Putamen (tissue), 1 donor: ENCODE results near the gene FAM13C.
"Not testable (repeated sequence)": the region's sequence is repeated elsewhere in the genome, so short reads cannot be mapped to it uniquely, and the experiment has no call there.

Experiments used
- DNase-seq: peaks from one replicate; pipeline ENCODE4 v3.0.0-alpha.2; 2016; ENCODE audit warnings: low spot score

The FAM13C gene

DNA sequence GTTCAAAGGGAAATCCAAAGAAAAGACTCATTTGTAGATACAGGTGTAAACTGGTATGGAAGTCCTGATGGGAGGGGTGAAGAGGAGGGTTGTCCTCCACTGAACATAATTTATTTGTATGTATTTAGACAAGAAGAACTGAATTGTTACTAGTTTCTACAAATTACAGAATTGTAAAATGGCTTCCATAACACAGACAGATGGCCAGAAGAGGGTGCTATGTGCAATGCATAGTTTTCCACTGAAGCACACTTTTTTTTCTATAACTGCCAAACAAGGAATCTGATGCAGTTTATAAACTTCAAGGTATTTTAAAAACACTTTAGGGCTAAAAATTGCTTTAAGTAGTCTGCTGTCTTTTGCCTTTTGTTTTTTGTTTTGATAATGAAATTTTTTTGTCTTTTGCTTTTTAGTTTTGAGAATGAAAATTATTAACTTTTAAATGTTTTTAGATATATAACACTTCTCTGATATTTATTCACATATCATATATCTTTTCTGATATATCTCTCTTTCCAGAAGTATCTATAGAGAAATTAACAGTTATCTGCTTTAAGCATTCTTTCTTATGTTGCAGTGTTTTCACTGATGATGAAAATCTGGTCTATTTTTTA is 127.4 kb downstream of the FAM13C start:
- DNase-seq = peak; percentile 45

DNA sequence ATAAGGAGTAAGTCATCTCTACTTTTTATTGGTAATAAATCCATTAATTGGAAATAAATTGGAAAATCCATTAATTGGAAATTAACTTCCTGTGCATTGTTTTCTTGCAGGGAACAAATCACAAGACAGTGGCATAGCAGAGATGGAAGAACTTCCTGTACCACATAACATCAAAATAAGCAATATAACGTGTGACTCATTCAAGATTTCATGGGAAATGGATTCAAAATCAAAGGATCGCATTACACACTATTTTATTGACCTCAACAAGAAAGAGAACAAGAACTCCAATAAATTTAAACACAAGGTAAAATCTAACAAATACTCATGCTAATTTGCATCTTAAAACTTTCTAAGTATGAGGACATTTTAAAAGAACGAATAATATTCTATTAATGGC is 128.2 kb downstream of the FAM13C start:
- DNase-seq = no peak

DNA sequence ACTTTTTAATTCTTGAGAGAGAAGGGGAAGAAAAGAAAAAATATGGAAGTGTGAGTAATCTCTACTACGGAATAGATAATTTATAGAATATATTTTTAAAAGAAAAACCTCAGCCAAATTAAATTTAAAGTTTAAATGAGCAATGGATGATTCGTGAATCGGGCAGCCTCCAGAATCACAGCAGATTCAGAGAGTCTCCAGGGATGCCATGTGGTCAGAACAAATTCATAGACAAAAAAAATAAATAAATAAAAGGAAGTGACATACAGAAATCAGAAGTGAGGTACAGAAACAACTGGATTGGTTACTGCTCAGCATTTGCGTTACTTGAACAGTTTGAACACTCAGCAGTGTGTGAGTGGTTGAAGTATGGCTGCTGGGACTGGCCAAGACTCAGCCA is 132.9 kb downstream of the FAM13C start:
- DNase-seq = no peak

DNA sequence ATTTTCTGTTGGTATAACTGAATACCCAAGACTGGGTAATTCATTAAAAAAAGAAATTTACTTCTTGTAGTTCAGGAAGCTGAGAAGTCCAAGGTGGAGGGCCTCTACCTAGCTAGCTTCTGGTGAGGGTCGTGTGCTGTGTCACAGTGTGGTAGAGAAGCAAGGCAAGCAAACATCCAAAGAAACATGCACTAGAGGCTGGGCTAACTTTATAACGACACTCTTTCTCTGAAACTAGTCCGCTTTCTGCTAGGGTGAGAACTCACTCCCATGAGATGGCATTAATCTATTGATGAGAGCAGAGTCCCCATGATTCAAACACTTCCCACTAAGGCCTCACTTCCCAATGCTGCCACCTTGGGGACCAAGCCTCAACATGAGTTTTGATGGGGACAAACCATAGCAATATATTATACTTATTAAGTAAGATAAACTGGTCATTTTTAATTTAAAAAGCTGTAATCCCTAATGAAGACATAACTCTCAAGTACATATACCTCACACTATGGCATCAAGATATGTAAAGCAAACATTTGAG is 135.1 kb downstream of the FAM13C start:
- DNase-seq = peak; percentile 16

DNA sequence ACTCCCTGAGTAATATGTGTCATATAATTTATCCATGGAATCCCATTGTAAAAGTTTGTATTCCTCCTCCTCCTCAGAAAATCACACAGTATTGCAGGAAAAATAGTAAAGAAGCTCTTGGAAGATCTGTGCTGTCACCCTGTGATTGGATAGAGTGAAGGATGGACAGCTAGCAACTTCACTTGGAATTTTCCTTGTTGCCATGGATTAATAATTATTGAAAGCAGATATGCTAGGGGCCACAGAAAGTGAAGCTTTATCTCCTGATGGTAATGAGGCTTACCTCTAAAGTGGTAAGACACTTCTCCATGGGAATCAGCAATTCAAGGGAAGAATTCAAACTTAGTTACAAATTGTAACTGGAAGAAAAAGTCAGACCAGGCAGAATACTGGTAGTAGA is 137.1 kb downstream of the FAM13C start:
- no peak for DNase-seq

- not testable (repeated sequence) for DNase-seq
These were observed 138.8 kb downstream of the FAM13C start for GRCh38 chr10:59223597-59223996.

DNA sequence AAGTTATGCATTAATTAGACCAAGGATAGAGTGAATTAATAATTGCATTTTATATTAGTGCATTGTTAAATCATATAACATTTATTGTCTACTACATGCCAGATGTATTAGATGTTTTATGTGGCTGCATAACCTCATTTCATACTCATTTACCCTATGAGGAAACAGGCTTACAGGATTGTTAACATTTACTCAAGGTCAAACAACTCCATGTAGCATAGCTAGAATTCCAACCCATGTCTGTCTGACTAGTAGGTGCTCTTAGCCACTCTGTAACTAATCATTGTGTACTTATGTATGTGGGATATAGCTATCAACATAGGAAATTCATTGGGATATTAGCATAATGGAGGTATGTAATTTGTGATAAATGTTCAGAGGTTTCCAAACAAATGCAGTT is 139.6 kb downstream of the FAM13C start:
- no peak for DNase-seq

GRCh38 chr10:59216178-59216869 is 146.0 kb downstream of the FAM13C start:
- DNase-seq = no peak

GRCh38 chr10:59214160-59214559 is 148.2 kb downstream of the FAM13C start:
- DNase-seq = no peak

DNA sequence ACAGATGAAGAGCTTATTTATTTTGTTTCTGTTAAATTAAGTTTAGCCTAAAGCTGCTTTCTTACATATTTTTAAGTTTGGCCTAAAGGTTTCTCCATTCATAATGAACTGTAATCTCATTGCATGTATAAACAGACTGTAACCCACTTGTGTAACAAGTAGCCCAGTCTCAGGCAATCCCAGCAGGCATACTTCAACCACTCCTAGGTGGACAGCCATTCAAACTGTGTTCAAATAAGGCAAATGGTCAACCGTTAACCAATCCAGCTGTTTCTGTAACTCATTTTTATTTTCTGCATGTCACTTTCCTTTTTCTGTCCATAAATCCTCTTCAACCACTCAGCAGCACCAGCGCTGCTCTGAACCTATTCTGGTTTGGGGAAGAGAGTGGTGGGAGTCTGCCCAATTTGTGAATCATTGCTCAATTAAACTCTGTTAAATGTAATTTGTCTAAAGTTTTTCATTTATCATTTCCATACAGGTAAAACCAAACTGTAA is 150.0 kb downstream of the FAM13C start:
- DNase-seq = no peak

- DNase-seq = no peak
These were observed 156.1 kb downstream of the FAM13C start for GRCh38 chr10:59206204-59206720.
